A673 (cell line): ENCODE results near the gene COX5A. TPM values are rescaled to one million over a fixed set of nuclear protein-coding genes. Genes with fewer than 3 reads are reported as not detected.

Experiments
- BruUV-seq: library from RNA; stranded (reverse); fragments of 400-500 nt; replicated peaks from 2 replicates; lab custom pipeline; 2021; lab: Mats Ljungman, UMichigan
- CTCF ChIA-PET: fragments of 300-600 bp; sonication (Branson Sonifier 250); formaldehyde crosslinking; loops from one replicate; lab custom pipeline; 2022; ENCODE audit warnings: antibody characterized with exemption; lab: Charles Lee
- POLR2A ChIA-PET: fragments of 300-600 bp; sonication (Branson Sonifier 250); formaldehyde crosslinking; loops from one replicate; lab custom pipeline; 2022; ENCODE audit warnings: antibody characterized with exemption; ENCODE audit not compliant: low non-redundant PET; lab: Charles Lee
- DNase-seq: peaks from one replicate; pipeline ENCODE4 v3.0.0-alpha.2; 2015; ENCODE audit warnings: low spot score
- H3K27ac ChIP-seq: fragments of 200-600 bp; sonication (generic); 2 replicates; pipeline ENCODE4 v1.5.1; 2016; ENCODE audit warnings: mixed run types, low read depth, mild to moderate bottlenecking, mixed read lengths, antibody characterized with exemption, low read length; ENCODE audit not compliant: poor library complexity, severe bottlenecking
- H3K27me3 ChIP-seq: fragments of 200-600 bp; sonication (generic); replicated peaks from 2 replicates; pipeline ENCODE4 v1.6.1; 2017; ENCODE audit warnings: mixed run types, low read depth, mild to moderate bottlenecking, mixed read lengths, antibody characterized with exemption, low read length; ENCODE audit not compliant: insufficient read depth, poor library complexity
- H3K36me3 ChIP-seq: fragments of 200-600 bp; sonication (generic); 2 replicates; pipeline ENCODE4 v1.6.1; 2016; ENCODE audit warnings: mixed run types, mild to moderate bottlenecking, mixed read lengths, antibody characterized with exemption, low read length; ENCODE audit not compliant: insufficient read depth, poor library complexity, severe bottlenecking
- H3K4me1 ChIP-seq: fragments of 200-600 bp; sonication (generic); 2 replicates; pipeline ENCODE4 v1.6.1; 2017; ENCODE audit warnings: mixed run types, mild to moderate bottlenecking, mixed read lengths, antibody characterized with exemption, low read length; ENCODE audit not compliant: insufficient read depth, poor library complexity, severe bottlenecking
- H3K4me3 ChIP-seq: fragments of 200-600 bp; sonication (generic); 2 replicates; pipeline ENCODE4 v1.5.1; 2016; ENCODE audit warnings: low read depth, mixed run types, mild to moderate bottlenecking, mixed read lengths, low read length; ENCODE audit not compliant: poor library complexity, severe bottlenecking
- H3K9me3 ChIP-seq: fragments of 200-600 bp; sonication (generic); 2 replicates; pipeline ENCODE4 v1.6.1; 2016; ENCODE audit warnings: mixed run types, low read depth, mild to moderate bottlenecking, mixed read lengths, antibody characterized with exemption, low read length; ENCODE audit not compliant: poor library complexity, severe bottlenecking
- EZH2 ChIP-seq: fragments of 200-600 bp; sonication (generic); IDR thresholded peaks from 2 replicates; pipeline ENCODE4 v1.6.1; 2017; ENCODE audit warnings: borderline replicate concordance, low read depth, mild to moderate bottlenecking, mixed read lengths, antibody characterized with exemption, low read length; ENCODE audit not compliant: poor library complexity, severe bottlenecking
- intact Hi-C: fragments of 100-400 bp; cut with micrococcal nuclease; formaldehyde crosslinking; loops from one replicate; pipeline ENCODE4 v1.10.0; 2022; ENCODE audit not compliant: unreplicated experiment
- total RNA-seq: library from RNA; stranded (reverse); gene quantifications from 2 replicates; pipeline ENCODE4 v1.2.3, GENCODE V29; 2021
- TF ChIP-seq, protein P1 (sequence below): fragments of 300-800, 200-600 bp; sonication (generic); conservative IDR thresholded peaks from 2 replicates; pipeline ENCODE4 v1.5.1; 2017; ENCODE audit warnings: low read depth, mild to moderate bottlenecking, antibody characterized with exemption, low read length, moderate library complexity, mixed read lengths

Gene COX5A
- total RNA-seq, 1 experiment from 2014 or later: 354 TPM

DNA sequence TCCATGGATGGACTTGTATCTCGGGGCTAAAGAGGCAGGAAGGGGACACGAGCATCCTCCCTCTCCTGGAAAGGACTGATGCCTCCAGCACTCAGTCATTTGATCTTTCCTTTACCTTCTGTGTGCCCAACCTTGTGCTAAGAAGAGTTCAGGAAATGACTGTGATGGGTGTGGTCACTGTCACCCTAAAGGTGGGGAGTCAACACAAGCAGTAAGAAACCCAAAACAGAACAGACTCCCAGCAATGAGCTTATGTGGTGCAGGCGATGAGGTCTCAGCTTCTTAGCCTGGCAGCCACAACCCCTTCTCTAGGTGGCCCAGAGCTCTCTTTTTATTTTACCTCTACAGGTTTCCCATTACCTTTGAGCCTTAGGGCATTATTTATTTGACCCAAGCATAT, 44.2 kb downstream of the COX5A start:
- no peak overlapping the region for H3K4me3 ChIP-seq
- H3K27me3 ChIP-seq: no peaks in the 10 kb centered on the region
- TF ChIP-seq, protein P1, sequence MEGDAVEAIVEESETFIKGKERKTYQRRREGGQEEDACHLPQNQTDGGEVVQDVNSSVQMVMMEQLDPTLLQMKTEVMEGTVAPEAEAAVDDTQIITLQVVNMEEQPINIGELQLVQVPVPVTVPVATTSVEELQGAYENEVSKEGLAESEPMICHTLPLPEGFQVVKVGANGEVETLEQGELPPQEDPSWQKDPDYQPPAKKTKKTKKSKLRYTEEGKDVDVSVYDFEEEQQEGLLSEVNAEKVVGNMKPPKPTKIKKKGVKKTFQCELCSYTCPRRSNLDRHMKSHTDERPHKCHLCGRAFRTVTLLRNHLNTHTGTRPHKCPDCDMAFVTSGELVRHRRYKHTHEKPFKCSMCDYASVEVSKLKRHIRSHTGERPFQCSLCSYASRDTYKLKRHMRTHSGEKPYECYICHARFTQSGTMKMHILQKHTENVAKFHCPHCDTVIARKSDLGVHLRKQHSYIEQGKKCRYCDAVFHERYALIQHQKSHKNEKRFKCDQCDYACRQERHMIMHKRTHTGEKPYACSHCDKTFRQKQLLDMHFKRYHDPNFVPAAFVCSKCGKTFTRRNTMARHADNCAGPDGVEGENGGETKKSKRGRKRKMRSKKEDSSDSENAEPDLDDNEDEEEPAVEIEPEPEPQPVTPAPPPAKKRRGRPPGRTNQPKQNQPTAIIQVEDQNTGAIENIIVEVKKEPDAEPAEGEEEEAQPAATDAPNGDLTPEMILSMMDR: no peak
- no peak for TF ChIP-seq EZH2
- no TSS peak for BruUV-seq
- CTCF ChIA-PET: no interaction called here
- H3K9me3 ChIP-seq: no peaks in the 10 kb centered on the region
- H3K36me3 ChIP-seq: peaks cover 36% of the 10 kb centered on the region
- DNase-seq: no peak
- H3K27ac ChIP-seq: no peak overlapping the region
- POLR2A ChIA-PET: interaction anchor here (0.6 to 0.7 kb wide), 2 partner anchors 97 to 643 kb away, joined by 3 read pairs; no protein-coding TSS in a partner anchor
- H3K4me1 ChIP-seq: no peaks in the 10 kb centered on the region
- intact Hi-C loops: no loop called here

DNA sequence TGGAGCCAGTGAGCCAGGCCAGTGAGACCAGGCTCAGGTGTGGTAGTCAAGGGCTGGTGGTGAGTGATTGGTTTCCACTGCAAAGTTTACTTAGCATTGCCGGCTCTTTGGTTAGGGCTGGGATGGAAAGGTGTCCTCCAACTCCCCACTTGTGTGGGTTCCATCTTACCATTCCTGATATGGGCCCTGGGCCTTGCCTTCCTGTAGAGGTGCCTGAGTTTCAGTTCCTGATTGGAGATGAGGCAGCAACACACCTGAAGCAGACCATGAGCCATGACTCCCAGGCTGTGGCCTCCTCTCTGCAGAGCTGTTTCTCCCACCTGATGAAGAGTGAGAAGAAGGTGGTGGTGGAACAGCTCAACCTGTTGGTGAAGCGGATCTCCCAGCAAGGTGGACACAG, 44.9 kb downstream of the COX5A start:
- no peak for TF ChIP-seq EZH2
- TF ChIP-seq, protein P1: no peak
- intact Hi-C loops: no loop called here
- DNase-seq: no peak
- H3K4me3 ChIP-seq: no peak overlapping the region
- H3K27me3 ChIP-seq: no peaks in the 10 kb centered on the region
- H3K27ac ChIP-seq: no peak overlapping the region
- ChIA-PET POLR2A (no interaction called here), CTCF (no interaction called here)
- no peaks in the 10 kb centered on the region for H3K4me1 ChIP-seq
- no TSS peak for BruUV-seq
- H3K36me3 ChIP-seq: peaks cover 35% of the 10 kb centered on the region
- H3K9me3 ChIP-seq: no peaks in the 10 kb centered on the region

- no peak for TF ChIP-seq EZH2
- TF ChIP-seq, protein P1: no peak
- POLR2A ChIA-PET: no interaction called here
- Histone ChIP-seq H3K4me1 (no peaks in the 10 kb centered on the region), H3K27me3 (no peaks in the 10 kb centered on the region), H3K27ac (no peak overlapping the region), H3K36me3 (peaks cover 29% of the 10 kb centered on the region), H3K9me3 (no peaks in the 10 kb centered on the region), H3K4me3 (no peak overlapping the region)
- BruUV-seq: no TSS peak
- CTCF ChIA-PET: interaction anchor here (1.3 kb wide), 1 partner anchor 9 kb away, joined by 4 read pairs; no protein-coding TSS in a partner anchor
- no peak for DNase-seq
- intact Hi-C loops: no loop called here
These were observed 45.6 kb downstream of the COX5A start for GRCh38 chr15:74892313-74892712.
